Fibroblast of pulmonary artery (primary cell): Measurements from ENCODE around the gene SLC8A1.

Source experiments
- DNase-seq: peaks from one replicate; pipeline ENCODE4 v3.0.0-alpha.2; 2010; ENCODE audit warnings: low read depth
- H3K4me3 ChIP-seq: replicated peaks from 2 replicates; pipeline ENCODE4 v1.5.1; 2011; ENCODE audit warnings: low read depth, mild to moderate bottlenecking, control low read depth, low read length, moderate library complexity
- CTCF ChIP-seq: IDR thresholded peaks from 2 replicates; pipeline ENCODE4 v1.5.1; 2011; ENCODE audit warnings: mild to moderate bottlenecking, control low read depth, low read length, inconsistent platforms; ENCODE audit errors: missing control alignments

Gene SLC8A1

GRCh38 chr2:40118622-40119021, 333.3 kb downstream of the SLC8A1 start:
- TF ChIP-seq CTCF, result no peak
- DNase-seq, result no peak

GRCh38 chr2:40115894-40116293, 336.0 kb downstream of the SLC8A1 start:
- no peak for TF ChIP-seq CTCF
- no peak overlapping the region for H3K4me3 ChIP-seq
- DNase-seq, result no peak

More at GRCh38 chr2:40118622-40119021, 333.3 kb downstream of the SLC8A1 start:
- no peak overlapping the region for H3K4me3 ChIP-seq

GRCh38 chr2:40115348-40115747, 336.5 kb downstream of the SLC8A1 start:
- no peak for DNase-seq
- no peak for TF ChIP-seq CTCF
- H3K4me3 ChIP-seq, result no peak overlapping the region

- no peak for DNase-seq
Observed at GRCh38 chr2:40113997-40114396, 337.9 kb downstream of the SLC8A1 start.

GRCh38 chr2:40113272-40113968, 338.5 kb downstream of the SLC8A1 start:
- no peak overlapping the region for H3K4me3 ChIP-seq
- no peak for DNase-seq
- no peak for TF ChIP-seq CTCF

More at GRCh38 chr2:40113997-40114396, 337.9 kb downstream of the SLC8A1 start:
- no peak for TF ChIP-seq CTCF
- no peak overlapping the region for H3K4me3 ChIP-seq

- no peak for TF ChIP-seq CTCF
- no peak for DNase-seq
- H3K4me3 ChIP-seq, result no peak overlapping the region
Observed at GRCh38 chr2:40109381-40109780, 342.5 kb downstream of the SLC8A1 start.

GRCh38 chr2:40108851-40109250, 343.0 kb downstream of the SLC8A1 start:
- DNase-seq, result no peak
- TF ChIP-seq CTCF, result no peak
- no peak overlapping the region for H3K4me3 ChIP-seq
